Gastroesophageal sphincter (tissue), 4 donors: ENCODE data around the gene BEST4. TPM values are rescaled to one million over a fixed set of nuclear protein-coding genes. Genes with fewer than 3 reads are reported as not detected.
"Not testable (repeated sequence)": the region's sequence is repeated elsewhere in the genome, so short reads cannot be mapped to it uniquely, and the experiment has no call there.

Source experiments
- ATAC-seq: fragments of 150-250 bp; one replicate; pipeline ENCODE4 v1.9.1; 2016; ENCODE audit warnings: mild to moderate bottlenecking, moderate library complexity
- H3K27ac ChIP-seq, 4 donors: fragments of 200-600 bp; sonication (generic) in 3 of 4; 1 replicate in 3 of 4; 2 replicates in 1 of 4; pipeline ENCODE4 v1.5.1; 2016 to 2019
- H3K27me3 ChIP-seq: fragments of 200-600 bp; sonication (generic); one replicate; pipeline ENCODE4 v1.5.1; 2019
- H3K36me3 ChIP-seq, 2 donors: fragments of 200-600 bp; sonication (generic); one replicate each; pipeline ENCODE4 v1.5.1; 2019; ENCODE audit warnings: control low read depth in 1 of 2
- H3K4me1 ChIP-seq, 3 donors: fragments of 200-600 bp; sonication (generic); 1 replicate in 2 of 3; 2 replicates in 1 of 3; pipeline ENCODE4 v1.5.1; 2016 to 2019; ENCODE audit warnings: control low read depth in 2 of 3
- H3K4me3 ChIP-seq, 2 donors: fragments of 200-600 bp; sonication (generic); one replicate each; pipeline ENCODE4 v1.5.1; 2019; ENCODE audit warnings: mild to moderate bottlenecking in 1 of 2, moderate library complexity in 1 of 2
- H3K9me3 ChIP-seq, 3 donors: fragments of 200-600 bp; sonication (generic); one replicate each; pipeline ENCODE4 v1.5.1; 2017 to 2019; ENCODE audit warnings: control low read depth in 2 of 3
- EP300 ChIP-seq: sonication (generic); formaldehyde crosslinking; IDR thresholded peaks from one replicate; pipeline ENCODE4 v1.6.1; 2017; ENCODE audit warnings: antibody characterized with exemption, mild to moderate bottlenecking
- POLR2A ChIP-seq, 2 donors: fragments of 450-650 bp; IDR thresholded peaks; one replicate each; pipeline ENCODE4 v1.6.1; 2017; ENCODE audit warnings: antibody characterized with exemption in 2 of 2, mild to moderate bottlenecking in 2 of 2, moderate library complexity in 1 of 2
- POLR2AphosphoS5 ChIP-seq: sonication (generic); formaldehyde crosslinking; IDR thresholded peaks from one replicate; pipeline ENCODE4 v1.6.1; 2017; ENCODE audit warnings: antibody characterized with exemption
- WGBS, 2 donors: methylation state at CpG; one replicate each; pipeline ENCODE4 v1.1.5; 2018; ENCODE audit warnings: low coverage in 1 of 2; 5-methylcytosine and 5-hydroxymethylcytosine counted together
- total RNA-seq, 4 donors: library from RNA; depleted of rRNA; stranded (reverse); fragments of >200 nt; gene quantifications; one replicate each; pipeline ENCODE4 v1.1.0, GENCODE V29; 2016
- TF ChIP-seq, protein P1 (sequence below), 4 experiments: fragments of 200-600 bp in 2 of 4; fragments of 450-650 bp in 2 of 4; sonication (generic) in 1 of 4; IDR thresholded peaks; one replicate each; pipeline ENCODE4 v1.5.1; 2017 to 2019; ENCODE audit warnings: antibody characterized with exemption in 4 of 4, mild to moderate bottlenecking in 2 of 4, moderate library complexity in 2 of 4

Gene BEST4
- total RNA-seq, 4 donors from 2014 or later = 0.15 to 0.31 TPM; not detected in 2

- Histone ChIP-seq H3K4me3 (no peak overlapping the region), H3K9me3 (no peaks in the 10 kb centered on the region), H3K36me3 (peaks cover 0 to 28% of the 10 kb centered on the region in 2 donors), H3K27me3 (no peaks in the 10 kb centered on the region), H3K27ac (peak overlapping the region in 2 of 4 donors; percentile 18 to 46), H3K4me1 (peaks cover 0 to 4% (median 0%) of the 10 kb centered on the region in 3 donors)
- ATAC-seq = no peak
- no CpG with 5 or more reads among the region's 28 CpGs for WGBS, 2 donors
- TF ChIP-seq POLR2A (IDR thresholded peaks at IDR 0.05) (no peak), EP300 (no peak), POLR2AphosphoS5 (no peak)
- TF ChIP-seq, protein P1, sequence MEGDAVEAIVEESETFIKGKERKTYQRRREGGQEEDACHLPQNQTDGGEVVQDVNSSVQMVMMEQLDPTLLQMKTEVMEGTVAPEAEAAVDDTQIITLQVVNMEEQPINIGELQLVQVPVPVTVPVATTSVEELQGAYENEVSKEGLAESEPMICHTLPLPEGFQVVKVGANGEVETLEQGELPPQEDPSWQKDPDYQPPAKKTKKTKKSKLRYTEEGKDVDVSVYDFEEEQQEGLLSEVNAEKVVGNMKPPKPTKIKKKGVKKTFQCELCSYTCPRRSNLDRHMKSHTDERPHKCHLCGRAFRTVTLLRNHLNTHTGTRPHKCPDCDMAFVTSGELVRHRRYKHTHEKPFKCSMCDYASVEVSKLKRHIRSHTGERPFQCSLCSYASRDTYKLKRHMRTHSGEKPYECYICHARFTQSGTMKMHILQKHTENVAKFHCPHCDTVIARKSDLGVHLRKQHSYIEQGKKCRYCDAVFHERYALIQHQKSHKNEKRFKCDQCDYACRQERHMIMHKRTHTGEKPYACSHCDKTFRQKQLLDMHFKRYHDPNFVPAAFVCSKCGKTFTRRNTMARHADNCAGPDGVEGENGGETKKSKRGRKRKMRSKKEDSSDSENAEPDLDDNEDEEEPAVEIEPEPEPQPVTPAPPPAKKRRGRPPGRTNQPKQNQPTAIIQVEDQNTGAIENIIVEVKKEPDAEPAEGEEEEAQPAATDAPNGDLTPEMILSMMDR (IDR thresholded peaks at IDR 0.05) = no peak
Measured at GRCh38 chr1:44827197-44828002, 39.4 kb upstream of the BEST4 start.

DNA sequence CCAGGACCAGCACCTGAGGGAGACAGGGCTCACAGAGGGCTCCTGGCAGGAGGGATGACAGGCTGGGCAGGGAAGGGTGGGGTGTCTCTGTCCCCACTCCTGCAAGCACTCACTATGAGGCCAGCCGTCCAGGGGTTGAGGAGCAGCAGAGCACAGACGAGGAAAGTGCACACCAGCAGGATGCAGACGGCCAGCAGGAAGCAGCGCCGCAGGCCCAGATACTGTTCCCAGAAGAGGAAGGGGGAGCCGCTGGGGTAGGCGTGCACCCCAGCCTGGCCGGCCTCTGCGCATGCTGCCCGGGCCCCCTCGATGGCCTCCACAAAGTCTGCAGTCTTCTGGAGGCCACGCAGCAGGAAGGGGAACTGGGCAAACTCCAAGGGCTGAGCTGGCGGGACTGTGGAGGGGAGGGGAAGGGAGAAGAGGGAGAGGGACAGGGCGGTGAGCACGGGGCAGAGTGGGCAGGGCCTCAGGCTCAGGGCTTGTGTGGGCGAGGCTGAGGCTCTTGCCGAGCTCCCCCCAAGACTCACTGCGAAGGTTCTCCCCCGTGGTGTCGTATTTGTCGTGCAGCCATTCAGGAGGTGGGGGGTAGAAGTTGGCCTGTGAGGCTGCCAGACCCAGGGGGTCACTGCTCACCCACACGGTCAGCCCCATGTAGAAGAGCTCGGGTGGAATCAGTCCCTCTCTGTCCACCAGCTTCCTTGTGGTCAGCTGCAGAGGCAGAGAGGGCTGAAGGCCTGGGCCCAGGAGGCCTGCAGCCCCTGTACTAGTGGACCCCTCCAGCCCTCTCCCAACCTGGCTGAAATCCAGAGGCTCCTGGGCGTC, 38.6 kb upstream of the BEST4 start:
- Histone ChIP-seq H3K9me3 (no peaks in the 10 kb centered on the region), H3K27ac (peak overlapping the region in 3 of 4 donors; percentile 17 to 46 (median 18)), H3K36me3 (peaks cover 0 to 28% of the 10 kb centered on the region in 2 donors), H3K4me1 (peaks cover 0 to 5% (median 0%) of the 10 kb centered on the region in 3 donors), H3K27me3 (no peaks in the 10 kb centered on the region), H3K4me3 (no peak overlapping the region)
- peak; percentile 75 for ATAC-seq
- 45 to 79% methylated on average over 4 to 6 of the region's 24 CpGs for WGBS, 2 donors
- no peak for TF ChIP-seq POLR2AphosphoS5
- no peak for TF ChIP-seq EP300
- TF ChIP-seq, protein P1 (IDR thresholded peaks at IDR 0.05) = no peak
- no peak for TF ChIP-seq POLR2A (IDR thresholded peaks at IDR 0.05)

- ATAC-seq, H3K27ac ChIP-seq, H3K4me3 ChIP-seq, H3K9me3 ChIP-seq, H3K27me3 ChIP-seq: not testable (repeated sequence)
- H3K36me3 ChIP-seq = peaks cover 0 to 28% of the 10 kb centered on the region in 2 donors
- peaks cover 0 to 20% (median 9%) of the 10 kb centered on the region in 3 donors for H3K4me1 ChIP-seq
- WGBS, 2 donors = 92 to 94% methylated on average over 5 of the region's 6 CpGs
Measured at GRCh38 chr1:44824392-44824791, 36.4 kb upstream of the BEST4 start.

- peak overlapping the region in 1 of 4 donors; percentile 18 for H3K27ac ChIP-seq
- no peaks in the 10 kb centered on the region for H3K27me3 ChIP-seq
- H3K36me3 ChIP-seq = peaks cover 0 to 23% of the 10 kb centered on the region in 2 donors
- H3K4me1 ChIP-seq = peaks cover 0 to 32% (median 14%) of the 10 kb centered on the region in 3 donors
- WGBS, 2 donors = no CpG with 5 or more reads among the region's 15 CpGs
- no peaks in the 10 kb centered on the region for H3K9me3 ChIP-seq
- TF ChIP-seq, protein P1 (IDR thresholded peaks at IDR 0.05) = no peak
- TF ChIP-seq EP300 = no peak
- TF ChIP-seq POLR2A (IDR thresholded peaks at IDR 0.05) = no peak
- TF ChIP-seq POLR2AphosphoS5 = no peak
- no peak overlapping the region for H3K4me3 ChIP-seq
- no peak for ATAC-seq
Measured at GRCh38 chr1:44822981-44823451, 35.0 kb upstream of the BEST4 start.

DNA sequence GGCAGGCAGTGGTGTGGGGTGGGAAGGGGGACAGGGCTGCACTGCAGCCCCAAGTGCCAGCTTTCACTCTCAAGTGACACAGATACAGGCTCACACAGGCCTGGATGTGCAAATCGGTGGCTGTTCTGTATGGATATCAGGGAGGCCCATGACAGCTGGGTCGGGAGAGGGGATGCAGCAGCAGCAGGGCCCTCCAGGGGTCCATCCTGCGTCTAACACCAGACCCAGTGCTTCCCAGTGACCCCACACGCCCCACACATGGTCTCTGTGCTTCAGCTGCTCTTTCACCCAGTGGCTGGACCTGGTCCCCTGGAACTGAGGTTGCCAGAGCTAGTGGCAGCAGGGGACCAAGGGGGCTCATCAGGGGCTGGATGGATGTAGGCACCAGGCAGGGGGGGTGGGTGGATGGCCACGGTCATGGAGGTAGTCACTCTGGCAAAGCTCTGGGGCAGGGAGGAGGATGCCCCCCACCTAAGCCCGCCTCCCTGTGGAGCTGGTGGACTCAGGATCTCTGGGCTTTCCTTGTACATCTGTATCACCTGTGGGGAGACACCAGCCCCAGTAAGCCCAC, 34.2 kb upstream of the BEST4 start:
- ATAC-seq = no peak
- peaks cover 0 to 32% (median 14%) of the 10 kb centered on the region in 3 donors for H3K4me1 ChIP-seq
- no peaks in the 10 kb centered on the region for H3K9me3 ChIP-seq
- no peak overlapping the region for H3K27ac ChIP-seq
- no peak overlapping the region for H3K4me3 ChIP-seq
- 80 to 86% methylated on average over 2 of the region's 6 CpGs for WGBS, 2 donors
- TF ChIP-seq, protein P1 (IDR thresholded peaks at IDR 0.05) = no peak
- TF ChIP-seq EP300 (no peak), POLR2A (IDR thresholded peaks at IDR 0.05) (no peak), POLR2AphosphoS5 (no peak)
- H3K36me3 ChIP-seq = peaks cover 0 to 16% of the 10 kb centered on the region in 2 donors
- H3K27me3 ChIP-seq = no peaks in the 10 kb centered on the region
